Osteoblast (primary cell): ENCODE measurements around the gene TNS3. TPM values are rescaled to one million over a fixed set of nuclear protein-coding genes. Genes with fewer than 3 reads are reported as not detected.

Source experiments
- DNase-seq: peaks from one replicate; pipeline ENCODE4 v3.0.0; 2011; ENCODE audit warnings: low spot score, mixed read lengths; ENCODE audit not compliant: insufficient read length; ENCODE audit errors: missing footprints
- H2AFZ ChIP-seq: 2 replicates; pipeline ENCODE4 v1.6.0; 2011; ENCODE audit warnings: mild to moderate bottlenecking, low read length
- H3K27ac ChIP-seq: 2 replicates; pipeline ENCODE4 v1.5.1; 2011; ENCODE audit warnings: mild to moderate bottlenecking, low read depth, low read length, moderate library complexity
- H3K27me3 ChIP-seq: 2 replicates; pipeline ENCODE4 v1.6.0; 2012; ENCODE audit warnings: mild to moderate bottlenecking, control low read depth, inconsistent platforms, low read length, moderate library complexity; ENCODE audit not compliant: insufficient read depth
- H3K36me3 ChIP-seq: 2 replicates; pipeline ENCODE4 v1.5.1; 2011; ENCODE audit warnings: mild to moderate bottlenecking, low read length, control low read depth, moderate library complexity; ENCODE audit not compliant: insufficient read depth
- H3K4me1 ChIP-seq: 2 replicates; pipeline ENCODE4 v1.5.1; 2011; ENCODE audit warnings: mild to moderate bottlenecking, low read length, control low read depth, moderate library complexity; ENCODE audit not compliant: insufficient read depth
- H3K4me2 ChIP-seq: 2 replicates; pipeline ENCODE4 v1.6.0; 2011; ENCODE audit warnings: mild to moderate bottlenecking, low read length; ENCODE audit not compliant: insufficient read depth
- H3K4me3 ChIP-seq: fragments of 200-600 bp; sonication (generic); 3 replicates; pipeline ENCODE4 v1.5.1; 2012; ENCODE audit warnings: mild to moderate bottlenecking, low read length, inconsistent platforms; ENCODE audit not compliant: insufficient read depth
- H3K79me2 ChIP-seq: 2 replicates; pipeline ENCODE4 v1.6.0; 2012; ENCODE audit warnings: mild to moderate bottlenecking, low read length, control low read depth, inconsistent platforms; ENCODE audit not compliant: insufficient read depth
- H3K9me3 ChIP-seq: 2 replicates; pipeline ENCODE4 v1.5.1; 2011; ENCODE audit warnings: low read depth, low read length, control low read depth
- H4K20me1 ChIP-seq: 2 replicates; pipeline ENCODE4 v1.6.0; 2012; ENCODE audit warnings: mild to moderate bottlenecking, low read length, control low read depth; ENCODE audit not compliant: insufficient read depth
- CTCF ChIP-seq: IDR thresholded peaks from 2 replicates; pipeline ENCODE4 v1.5.1; 2011; ENCODE audit warnings: mild to moderate bottlenecking, low read depth, low read length, moderate library complexity; ENCODE audit errors: extremely low read depth
- total RNA-seq: library from RNA; depleted of rRNA; stranded (reverse); fragments of >200 nt; gene quantifications from 2 replicates; pipeline ENCODE4 v1.2.3, GENCODE V29; 2012

Gene TNS3
- total RNA-seq, 1 donor, result 67.3 TPM

- peaks cover 18% of the 10 kb centered on the region for H3K36me3 ChIP-seq
- TF ChIP-seq CTCF, result no peak
- peaks cover 4% of the 10 kb centered on the region for H3K4me1 ChIP-seq
- H3K79me2 ChIP-seq, result peaks cover 8% of the 10 kb centered on the region
- no peaks in the 10 kb centered on the region for H3K9me3 ChIP-seq
- no peaks in the 10 kb centered on the region for H3K27me3 ChIP-seq
- H2AFZ ChIP-seq, result no peak overlapping the region
- no peak overlapping the region for H3K4me2 ChIP-seq
- H3K4me3 ChIP-seq, result no peak overlapping the region
- H4K20me1 ChIP-seq, result peaks cover 88% of the 10 kb centered on the region
- no peak overlapping the region for H3K27ac ChIP-seq
- no peak for DNase-seq
These were observed 214.5 kb downstream of the TNS3 start for GRCh38 chr7:47367369-47367768.

- Histone ChIP-seq H2AFZ (no peak overlapping the region), H3K36me3 (peaks cover 18% of the 10 kb centered on the region), H3K79me2 (peaks cover 9% of the 10 kb centered on the region), H3K4me3 (no peak overlapping the region), H3K4me1 (peaks cover 4% of the 10 kb centered on the region), H3K27ac (no peak overlapping the region), H3K4me2 (no peak overlapping the region), H4K20me1 (peaks cover 88% of the 10 kb centered on the region), H3K9me3 (no peaks in the 10 kb centered on the region), H3K27me3 (no peaks in the 10 kb centered on the region)
- TF ChIP-seq CTCF, result no peak
- no peak for DNase-seq
These were observed 215.0 kb downstream of the TNS3 start for GRCh38 chr7:47366960-47367359.

GRCh38 chr7:47366211-47366610 is 215.7 kb downstream of the TNS3 start:
- Histone ChIP-seq H3K4me3 (no peak overlapping the region), H3K4me1 (peaks cover 12% of the 10 kb centered on the region), H3K4me2 (no peak overlapping the region), H3K27me3 (no peaks in the 10 kb centered on the region), H4K20me1 (peaks cover 88% of the 10 kb centered on the region), H2AFZ (no peak overlapping the region), H3K79me2 (peaks cover 9% of the 10 kb centered on the region), H3K36me3 (peaks cover 18% of the 10 kb centered on the region), H3K27ac (no peak overlapping the region), H3K9me3 (no peaks in the 10 kb centered on the region)
- peak; percentile 9 for DNase-seq
- TF ChIP-seq CTCF, result no peak

GRCh38 chr7:47362984-47363383 is 218.9 kb downstream of the TNS3 start:
- H3K36me3 ChIP-seq, result peaks cover 3% of the 10 kb centered on the region
- H2AFZ ChIP-seq, result no peak overlapping the region
- no peak overlapping the region for H3K27ac ChIP-seq
- peaks cover 9% of the 10 kb centered on the region for H3K79me2 ChIP-seq
- no peak for TF ChIP-seq CTCF
- peaks cover 89% of the 10 kb centered on the region for H4K20me1 ChIP-seq
- peak; percentile 5 for DNase-seq
- H3K27me3 ChIP-seq, result no peaks in the 10 kb centered on the region
- H3K4me3 ChIP-seq, result no peak overlapping the region
- H3K9me3 ChIP-seq, result no peaks in the 10 kb centered on the region
- H3K4me1 ChIP-seq, result peaks cover 12% of the 10 kb centered on the region
- no peak overlapping the region for H3K4me2 ChIP-seq
